Measurements from ENCODE around the gene PHRF1. TPM values are rescaled to one million over a fixed set of nuclear protein-coding genes. Genes with fewer than 3 reads are reported as not detected.

PHRF1 gene
- total RNA-seq, 1 experiment from 2014 or later = 24.3 TPM

GRCh38 chr11:537622-538430, 38.4 kb upstream of the PHRF1 start:
- no peak for DNase-seq (ENCODE audit: low read depth)

- DNase-seq (ENCODE audit: low read depth) = no peak
Observed at GRCh38 chr11:538431-539051, 37.7 kb upstream of the PHRF1 start.

GRCh38 chr11:539971-540481, 36.2 kb upstream of the PHRF1 start:
- DNase-seq (ENCODE audit: low read depth) = no peak

GRCh38 chr11:540583-541432, 35.5 kb upstream of the PHRF1 start:
- no peak for DNase-seq (ENCODE audit: low read depth)

- DNase-seq (ENCODE audit: low read depth) = no peak
Observed at GRCh38 chr11:541433-541885, 34.8 kb upstream of the PHRF1 start.

GRCh38 chr11:544817-545166, 31.5 kb upstream of the PHRF1 start:
- no peak for DNase-seq (ENCODE audit: low read depth)

GRCh38 chr11:545171-545570, 31.1 kb upstream of the PHRF1 start:
- DNase-seq (ENCODE audit: low read depth) = no peak

GRCh38 chr11:548700-549603, 27.3 kb upstream of the PHRF1 start:
- no peak for DNase-seq (ENCODE audit: low read depth)

- DNase-seq (ENCODE audit: low read depth) = no peak
Observed at GRCh38 chr11:550021-550745, 26.1 kb upstream of the PHRF1 start.

- no peak for DNase-seq (ENCODE audit: low read depth)
Observed at GRCh38 chr11:550746-551085, 25.6 kb upstream of the PHRF1 start.

- DNase-seq (ENCODE audit: low read depth) = no peak
Observed at GRCh38 chr11:551131-551530, 25.1 kb upstream of the PHRF1 start.

GRCh38 chr11:551596-551995, 24.7 kb upstream of the PHRF1 start:
- DNase-seq (ENCODE audit: low read depth) = no peak

GRCh38 chr11:553083-553987, 22.9 kb upstream of the PHRF1 start:
- DNase-seq (ENCODE audit: low read depth) = no peak

GRCh38 chr11:553988-554340, 22.3 kb upstream of the PHRF1 start:
- no peak for DNase-seq (ENCODE audit: low read depth)

GRCh38 chr11:554428-555226, 21.6 kb upstream of the PHRF1 start:
- no peak for DNase-seq (ENCODE audit: low read depth)

- DNase-seq (ENCODE audit: low read depth) = no peak
Observed at GRCh38 chr11:555227-555779, 21.0 kb upstream of the PHRF1 start.

- DNase-seq (ENCODE audit: low read depth) = no peak
Observed at GRCh38 chr11:555780-556661, 20.2 kb upstream of the PHRF1 start.

Data from M059J (cell line).